Kidney (tissue), 14 donors: Measurements from ENCODE around the gene SPRING1. TPM values are rescaled to one million over a fixed set of nuclear protein-coding genes. Genes with fewer than 3 reads are reported as not detected.

Experiments used
- DNase-seq, 5 donors: peaks; one replicate each; pipeline ENCODE4 v3.0.0-alpha.2; 2013 to 2020
- FAIRE-seq: peaks from 2 replicates; lab custom pipeline; 2012; peaks lifted over from hg19 to GRCh38; lab: Jason Lieb, UNC
- H3K27ac ChIP-seq, 2 donors: one replicate each; pipeline ENCODE4 v1.7.0; 2013; ENCODE audit warnings: low read depth in 2 of 2, low read length in 2 of 2, inconsistent platforms in 1 of 2
- H3K27me3 ChIP-seq: one replicate; pipeline ENCODE4 v1.7.1; 2013; ENCODE audit warnings: low read length, inconsistent platforms; ENCODE audit not compliant: control insufficient read depth, insufficient read depth
- H3K36me3 ChIP-seq, 3 donors: one replicate each; pipeline versions ENCODE4 v1.7.0 to v1.7.1; 2013; ENCODE audit warnings: low read length in 3 of 3, control low read depth in 1 of 3, inconsistent platforms in 1 of 3; ENCODE audit not compliant: insufficient read depth in 3 of 3, control insufficient read depth in 2 of 3
- H3K4me1 ChIP-seq, 3 donors: one replicate each; pipeline versions ENCODE4 v1.7.0 to v1.7.1; 2013; ENCODE audit warnings: low read length in 3 of 3, inconsistent platforms in 1 of 3, low read depth in 1 of 3; ENCODE audit not compliant: control insufficient read depth in 2 of 3, insufficient read depth in 2 of 3
- H3K4me3 ChIP-seq, 3 donors: one replicate each; pipeline versions ENCODE4 v1.7.0 to v1.8.1; 2013; ENCODE audit warnings: low read length in 3 of 3, control low read depth in 1 of 3, inconsistent platforms in 1 of 3
- H3K9ac ChIP-seq, 3 donors: one replicate each; pipeline versions ENCODE4 v1.7.0 to v1.7.1; 2013; ENCODE audit warnings: low read length in 3 of 3, control low read depth in 1 of 3, inconsistent platforms in 1 of 3
- H3K9me3 ChIP-seq, 3 donors: one replicate each; pipeline versions ENCODE4 v1.7.0 to v1.7.1; 2013; ENCODE audit warnings: low read length in 3 of 3, control low read depth in 1 of 3, inconsistent platforms in 1 of 3; ENCODE audit not compliant: control insufficient read depth in 2 of 3, insufficient read depth in 1 of 3
- CTCF ChIP-seq: IDR thresholded peaks from 3 replicates; pipeline ENCODE4 v1.5.1; 2012; ENCODE audit warnings: mild to moderate bottlenecking, moderate library complexity, borderline replicate concordance; ENCODE audit not compliant: insufficient read depth; ENCODE audit errors: extremely low read depth
- intact Hi-C: fragments of 100-400 bp; cut with DNase I; formaldehyde crosslinking; loops from one replicate; pipeline ENCODE4 v1.11.1; 2022
- polyA plus RNA-seq: library from polyadenylated mRNA; stranded (reverse); fragments of 350-450 nt; fragmentation: Illumina TruSeq; extraction: RNeasy Lipid Tissue Mini Kit (QIAGEN cat#74804); gene quantifications from one replicate; pipeline ENCODE4 v1.2.3, GENCODE V29; 2014; ENCODE audit warnings: low read depth, low replicate concordance; ENCODE audit not compliant: insufficient read depth
- total RNA-seq: library from RNA; stranded (reverse); fragmentation: NEBNext Ultra II Directional; extraction: Animal tissue kit (Norgen Biotek cat#: 25700); gene quantifications from one replicate; pipeline ENCODE4 v1.2.1, GENCODE V29; 2021
- donor health status: control.
- donor health status: control.
- donor health status: control.
- donor health status: control.
- donor health status: control.
- donor health status: DM: yes; HTN: yes; CAD: no.
- donor health status: Normal renal cell carcinoma (clear cell type).

Gene SPRING1
- total and polyA plus RNA-seq, 2 donors from 2014 or later = 45.3 to 49.4 TPM

- H3K36me3 ChIP-seq = peaks cover 0 to 6% (median 4%) of the 10 kb centered on the region in 3 donors
- no peaks in the 10 kb centered on the region for H3K9me3 ChIP-seq
- TF ChIP-seq CTCF = no peak
- intact Hi-C loops = no loop called here
- H3K9ac ChIP-seq = peak overlapping the region in 1 of 3 donors; percentile 8
- no peaks in the 10 kb centered on the region for H3K27me3 ChIP-seq
- FAIRE-seq (no peak), DNase-seq (no peak)
- H3K27ac ChIP-seq = no peak overlapping the region
- H3K4me1 ChIP-seq = peaks cover 0 to 9% (median 3%) of the 10 kb centered on the region in 3 donors
- no peak overlapping the region for H3K4me3 ChIP-seq
These were observed 1.6 kb upstream of the SPRING1 start for GRCh38 chr12:116739381-116739887.

GRCh38 chr12:116736962-116737773 is 701 bp downstream of the SPRING1 start:
- intact Hi-C loops = no loop called here
- FAIRE-seq = no peak
- Histone ChIP-seq H3K9ac (peak overlapping the region; percentile 63 to 97 (median 94)), H3K27ac (peak overlapping the region; percentile 33 to 34), H3K4me3 (peak overlapping the region; percentile 97 to 98 (median 98)), H3K4me1 (peaks cover 0 to 9% (median 3%) of the 10 kb centered on the region in 3 donors), H3K36me3 (peaks cover 0 to 11% (median 8%) of the 10 kb centered on the region in 3 donors), H3K27me3 (no peaks in the 10 kb centered on the region), H3K9me3 (no peaks in the 10 kb centered on the region)
- no peak for TF ChIP-seq CTCF
- DNase-seq = peak in 2 of 5 donors; percentile 19 to 60

GRCh38 chr12:116735951-116736599 is 1.8 kb downstream of the SPRING1 start:
- TF ChIP-seq CTCF = no peak

More at GRCh38 chr12:116735951-116736599, 1.8 kb downstream of the SPRING1 start:
- FAIRE-seq = no peak
- peak overlapping the region in 2 of 3 donors; percentile 97 to 98 for H3K4me3 ChIP-seq
- peak overlapping the region in 1 of 3 donors; percentile 23 for H3K9ac ChIP-seq
- H3K4me1 ChIP-seq = peaks cover 0 to 9% (median 3%) of the 10 kb centered on the region in 3 donors
- H3K27ac ChIP-seq = no peak overlapping the region
- H3K27me3 ChIP-seq = no peaks in the 10 kb centered on the region
- no peaks in the 10 kb centered on the region for H3K9me3 ChIP-seq
- intact Hi-C loops = no loop called here
- H3K36me3 ChIP-seq = peaks cover 0 to 11% (median 8%) of the 10 kb centered on the region in 3 donors
- DNase-seq = no peak
